Esophagus squamous epithelium (tissue), 5 donors: Measurements from ENCODE around the gene SIRPD. TPM values are rescaled to one million over a fixed set of nuclear protein-coding genes. Genes with fewer than 3 reads are reported as not detected.
"Not testable (repeated sequence)": the region's sequence is repeated elsewhere in the genome, so short reads cannot be mapped to it uniquely, and the experiment has no call there.

Experiments
- DNase-seq: peaks from one replicate; lab custom pipeline; 2025; lab: John Stamatoyannopoulos, UW
- H3K27ac ChIP-seq, 4 donors: fragments of 200-600 bp; sonication (generic); one replicate each; pipeline ENCODE4 v1.5.1; 2016 to 2019; ENCODE audit warnings: mild to moderate bottlenecking in 1 of 4
- H3K27me3 ChIP-seq, 4 donors: fragments of 200-600 bp; sonication (generic); 1 replicate in 3 of 4; 2 replicates in 1 of 4; pipeline versions ENCODE4 v1.5.1 to v1.6.0; 2017 to 2021; ENCODE audit warnings: antibody characterized with exemption in 1 of 4
- H3K36me3 ChIP-seq, 3 donors: fragments of 200-600 bp; sonication (generic); one replicate each; pipeline ENCODE4 v1.5.1; 2016 to 2019
- H3K4me1 ChIP-seq, 3 donors: fragments of 200-600 bp; sonication (generic); one replicate each; pipeline ENCODE4 v1.5.1; 2017 to 2019
- H3K4me3 ChIP-seq, 4 donors: fragments of 200-600 bp; sonication (generic); 1 replicate in 3 of 4; 2 replicates in 1 of 4; pipeline ENCODE4 v1.5.1; 2016 to 2019; ENCODE audit warnings: mild to moderate bottlenecking in 2 of 4, moderate library complexity in 1 of 4
- H3K9me3 ChIP-seq, 3 donors: fragments of 200-600 bp; sonication (generic); one replicate each; pipeline ENCODE4 v1.5.1; 2016 to 2019
- CTCF ChIP-seq, 6 experiments: fragments of 450-650 bp in 4 of 6; fragments of 200-600 bp in 2 of 6; sonication (generic) in 2 of 6; IDR thresholded peaks; one replicate each; pipeline ENCODE4 v1.5.1; 2016 to 2019; ENCODE audit warnings: antibody characterized with exemption in 6 of 6, mild to moderate bottlenecking in 4 of 6, moderate library complexity in 4 of 6
- POLR2A ChIP-seq, 4 donors: fragments of 450-650 bp; IDR thresholded peaks; one replicate each; pipeline ENCODE4 v1.6.1; 2017; ENCODE audit warnings: antibody characterized with exemption in 4 of 4, mild to moderate bottlenecking in 4 of 4, moderate library complexity in 3 of 4
- WGBS, 2 donors: methylation state at CpG; one replicate each; pipeline ENCODE4 v1.1.5; 2018; 5-methylcytosine and 5-hydroxymethylcytosine counted together
- intact Hi-C: fragments of 100-400 bp; cut with DNase I; formaldehyde crosslinking; loops from one replicate; pipeline ENCODE4 v1.15.0; 2022
- total RNA-seq, 4 donors: library from RNA; depleted of rRNA; stranded (reverse); fragments of >200 nt; gene quantifications; one replicate each; pipeline ENCODE4 v1.1.0, GENCODE V29; 2016
- donor health status: DM: yes; HTN: yes; CAD: no.

Gene SIRPD
- total RNA-seq, 4 donors from 2014 or later, result not detected

DNA sequence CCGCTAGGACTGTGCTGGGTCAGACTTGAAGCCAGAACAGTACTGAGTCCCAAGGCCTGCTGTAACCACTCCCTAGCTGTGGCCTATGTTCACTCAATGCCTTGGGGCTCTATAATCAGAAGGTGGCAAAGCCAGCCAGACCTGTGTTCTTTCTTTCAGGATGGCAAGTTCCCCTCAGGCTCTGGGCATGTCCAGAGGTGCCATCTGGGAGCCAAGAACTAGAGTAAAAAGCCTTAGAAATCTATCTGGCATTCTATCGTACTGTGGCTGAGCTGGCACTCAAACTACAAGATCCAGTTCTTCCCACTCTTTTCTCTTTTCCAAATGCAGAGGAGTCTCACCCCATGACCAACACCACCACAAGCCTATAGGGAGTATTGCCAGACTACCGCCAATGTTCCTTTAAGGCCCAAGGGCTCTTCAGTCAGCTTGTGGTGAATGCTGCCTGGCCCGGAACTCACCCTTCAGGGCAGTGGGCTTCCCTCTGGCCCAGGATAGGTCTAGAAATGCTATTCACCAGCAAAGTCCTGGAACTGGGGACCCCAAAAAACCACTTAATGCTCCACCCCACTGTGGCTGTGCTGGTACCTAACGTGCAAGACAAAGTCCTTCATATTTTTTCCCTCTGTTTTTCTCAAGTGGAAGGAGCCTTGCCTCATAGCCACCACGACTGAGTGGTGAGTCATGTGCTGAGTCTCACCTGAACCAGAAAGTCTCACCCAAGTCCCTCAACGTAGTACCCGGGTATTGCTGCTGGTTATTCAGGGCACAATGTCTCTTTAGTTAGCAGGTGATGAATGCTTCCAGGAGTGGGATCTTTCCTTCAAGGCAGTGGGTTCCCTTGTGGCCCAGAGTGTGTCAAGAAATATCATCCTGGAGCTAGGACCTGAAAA is 57.7 kb downstream of the SIRPD start:
- no peak for TF ChIP-seq POLR2A (IDR thresholded peaks at IDR 0.05)
- no peak for TF ChIP-seq CTCF (IDR thresholded peaks at IDR 0.05)
- 44 to 46% methylated on average over 5 to 7 of the region's 8 CpGs for WGBS, 2 donors
- Histone ChIP-seq H3K27ac (peak overlapping the region; percentile 80 to 91 (median 89)), H3K4me3 (no peak overlapping the region), H3K9me3 (no peaks in the 10 kb centered on the region), H3K4me1 (peaks cover 11 to 41% (median 15%) of the 10 kb centered on the region in 3 donors), H3K36me3 (no peaks in the 10 kb centered on the region), H3K27me3 (peaks cover 0 to 9% (median 0%) of the 10 kb centered on the region in 4 donors)
- no peak for DNase-seq
- intact Hi-C loops, result no loop called here

DNA sequence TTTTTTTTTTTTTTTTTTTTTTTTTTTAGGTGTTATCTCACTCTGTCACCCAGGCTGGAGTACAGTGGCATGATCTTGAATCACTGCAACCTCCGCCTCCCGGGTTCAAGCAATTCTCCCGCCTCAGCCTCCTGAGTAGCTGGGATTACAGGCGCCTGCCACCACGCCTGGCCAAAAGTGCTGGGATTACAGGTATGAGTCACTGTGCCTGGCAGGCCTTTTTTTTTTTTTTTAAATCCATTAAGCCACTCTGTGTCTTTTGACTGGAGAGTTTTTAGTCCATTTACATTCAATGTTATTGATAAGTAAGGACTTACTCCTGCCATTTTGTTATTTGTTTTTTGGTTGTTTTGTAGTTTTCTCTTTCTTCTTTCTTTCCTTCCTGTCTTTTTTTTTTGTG is 60.1 kb downstream of the SIRPD start:
- H3K27me3 ChIP-seq, intact Hi-C loops, H3K36me3 ChIP-seq, DNase-seq, H3K4me3 ChIP-seq, H3K9me3 ChIP-seq, H3K27ac ChIP-seq: not testable (repeated sequence)
- WGBS, 2 donors, result 42 to 53% methylated on average over 5 of the region's 5 CpGs
- peaks cover 11 to 41% (median 15%) of the 10 kb centered on the region in 3 donors for H3K4me1 ChIP-seq

GRCh38 chr20:1496930-1497329 is 60.6 kb downstream of the SIRPD start:
- intact Hi-C loops, result no loop called here
- no peaks in the 10 kb centered on the region for H3K9me3 ChIP-seq
- WGBS, 2 donors, result 84 to 92% methylated on average over 2 to 3 of the region's 3 CpGs

DNA sequence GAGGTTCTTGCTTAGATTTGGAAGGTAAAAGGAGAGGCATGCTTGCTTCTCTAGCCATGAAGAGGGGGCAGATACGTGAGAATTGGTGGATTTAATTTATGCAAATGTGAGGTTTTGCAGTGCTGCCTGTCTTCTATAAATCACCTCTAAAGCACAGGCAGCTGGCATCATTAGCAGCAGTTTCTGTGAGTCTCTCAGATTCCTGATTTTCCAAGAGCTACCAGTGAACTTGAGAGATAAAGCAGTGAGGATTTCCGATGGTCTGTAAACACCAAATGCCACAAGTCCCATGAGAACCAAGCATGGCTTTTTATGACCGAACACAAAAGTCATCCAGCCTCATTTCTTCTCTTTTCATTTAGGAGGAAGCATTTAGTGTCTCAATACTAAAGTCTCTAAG is 63.1 kb downstream of the SIRPD start:
- TF ChIP-seq CTCF (IDR thresholded peaks at IDR 0.05), result no peak
- no peak for TF ChIP-seq POLR2A (IDR thresholded peaks at IDR 0.05)

More at GRCh38 chr20:1496930-1497329, 60.6 kb downstream of the SIRPD start:
- H3K4me3 ChIP-seq, result no peak overlapping the region
- H3K27ac ChIP-seq, result no peak overlapping the region
- H3K4me1 ChIP-seq, result peaks cover 11 to 44% (median 15%) of the 10 kb centered on the region in 3 donors
- no peaks in the 10 kb centered on the region for H3K36me3 ChIP-seq
- no peak for TF ChIP-seq CTCF (IDR thresholded peaks at IDR 0.05)
- TF ChIP-seq POLR2A (IDR thresholded peaks at IDR 0.05), result no peak
- DNase-seq, result no peak
- H3K27me3 ChIP-seq, result peaks cover 0 to 9% (median 0%) of the 10 kb centered on the region in 4 donors

DNA sequence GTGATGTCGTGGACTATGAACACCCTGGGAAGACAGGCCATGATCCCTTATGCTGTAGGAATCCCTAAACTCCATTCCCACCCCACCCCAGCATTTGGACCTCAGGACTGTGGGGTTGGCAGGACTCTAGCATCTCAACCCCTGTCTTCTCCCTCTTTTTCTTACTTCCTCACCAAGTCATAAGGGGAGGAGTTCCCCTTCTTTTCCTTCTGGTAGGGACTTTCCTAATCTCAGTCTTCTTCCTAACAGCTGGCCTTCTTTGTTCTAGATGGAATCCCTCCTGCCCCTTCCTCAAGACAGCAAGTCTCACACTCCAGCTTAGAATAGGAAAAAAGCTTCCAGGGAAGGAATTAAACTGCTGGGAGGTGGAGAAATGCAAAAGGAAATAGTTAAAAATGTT is 64.0 kb downstream of the SIRPD start:
- Histone ChIP-seq H3K4me1 (peaks cover 6 to 43% (median 15%) of the 10 kb centered on the region in 3 donors), H3K27ac (no peak overlapping the region), H3K4me3 (no peak overlapping the region), H3K36me3 (no peaks in the 10 kb centered on the region), H3K9me3 (no peaks in the 10 kb centered on the region), H3K27me3 (no peaks in the 10 kb centered on the region)
- no peak for DNase-seq
- TF ChIP-seq CTCF (IDR thresholded peaks at IDR 0.05), result no peak
- no peak for TF ChIP-seq POLR2A (IDR thresholded peaks at IDR 0.05)
- intact Hi-C loops, result no loop called here
- 69 to 73% methylated on average over 1 of the region's 1 CpG for WGBS, 2 donors

More for the DNA sequence above, 63.1 kb downstream of the SIRPD start:
- Histone ChIP-seq H3K36me3 (no peaks in the 10 kb centered on the region), H3K27me3 (no peaks in the 10 kb centered on the region), H3K4me1 (peaks cover 8 to 46% (median 14%) of the 10 kb centered on the region in 3 donors), H3K4me3 (no peak overlapping the region), H3K9me3 (no peaks in the 10 kb centered on the region), H3K27ac (no peak overlapping the region)
- 53 to 55% methylated on average over 3 of the region's 3 CpGs for WGBS, 2 donors
- no peak for DNase-seq
- intact Hi-C loops, result no loop called here
